NT2/D1 (cell line): Measurements from ENCODE around the gene KCNK13.

Experiments
- YY1 ChIP-seq: IDR thresholded peaks from 2 replicates; pipeline ENCODE4 v1.6.1; 2011; ENCODE audit not compliant: insufficient read length, insufficient read depth
- ZNF274 ChIP-seq: IDR thresholded peaks from 2 replicates; pipeline ENCODE4 v1.6.1; 2011; ENCODE audit warnings: mild to moderate bottlenecking, low read depth, low read length

DNA sequence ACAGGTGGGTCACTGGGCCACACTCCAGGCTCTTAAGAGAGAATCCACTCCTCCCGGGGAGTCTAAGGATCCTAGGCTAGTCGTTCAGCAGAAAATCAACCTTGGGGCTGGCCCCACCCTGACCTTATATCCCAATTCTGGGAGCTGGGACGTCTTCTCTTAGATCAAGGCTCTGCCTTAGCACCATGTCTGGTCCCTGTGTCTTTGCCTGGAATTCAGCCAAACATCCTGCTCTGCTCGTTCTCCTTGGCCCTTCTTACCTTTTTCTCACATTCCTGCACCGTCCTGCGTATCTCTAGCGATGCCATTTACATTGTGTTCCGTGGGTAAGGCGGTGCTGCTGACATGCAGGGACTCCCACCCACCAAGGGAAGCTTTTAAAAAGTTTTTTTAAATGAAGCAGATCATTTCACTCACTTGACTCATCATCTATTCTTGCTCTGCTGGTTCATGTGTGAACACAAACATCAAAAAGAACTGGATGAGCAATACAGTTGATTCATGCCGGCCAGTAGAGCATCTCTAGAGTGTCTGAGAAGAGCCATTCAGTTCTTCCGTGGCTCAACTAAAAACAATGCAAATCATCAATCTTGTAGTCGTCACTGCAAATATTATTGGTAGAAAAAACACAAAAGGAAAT, 50.2 kb downstream of the KCNK13 start:
- no peak for TF ChIP-seq ZNF274
- no peak for TF ChIP-seq YY1
